Measurements from ENCODE around the gene LRFN3. TPM values are rescaled to one million over a fixed set of nuclear protein-coding genes. Genes with fewer than 3 reads are reported as not detected.

The LRFN3 gene
- total and polyA plus RNA-seq, 3 donors from 2014 or later: 12.7 to 31.7 (median 27.6) TPM

GRCh38 chr19:35901854-35902661, 34.1 kb upstream of the LRFN3 start, which contains the start of gene HCST:
Gene HCST, plus strand, starts transcription at chr19:35902529. Its CDS starts 65 bp downstream, at chr19:35902594.
- WGBS, 2 donors: 37 to 40% methylated on average over 6 of the region's 6 CpGs
- Histone ChIP-seq H3K36me3 (ENCODE audit: low read depth, missing control alignments) (no peaks in the 10 kb centered on the region), H3K27me3 (no peaks in the 10 kb centered on the region), H3K9me3 (no peaks in the 10 kb centered on the region), H3K4me1 (peaks cover 7% of the 10 kb centered on the region), H3K27ac (peak within 1 kb of the TSS in 1 of 2 donors; percentile 15), H3K4me3 (no peak within 1 kb of the TSS)
- intact Hi-C loops (cut with DNase I; ENCODE audit: low total_unique reads): no loop called here
- DNase-seq: no peak
- TF ChIP-seq POLR2A (IDR thresholded peaks at IDR 0.05) (no peak), CTCF (IDR thresholded peaks at IDR 0.05) (no peak)

GRCh38 chr19:35902870-35903475, 33.2 kb upstream of the LRFN3 start:
- intact Hi-C loops (cut with DNase I; ENCODE audit: low total_unique reads): no loop called here

DNA sequence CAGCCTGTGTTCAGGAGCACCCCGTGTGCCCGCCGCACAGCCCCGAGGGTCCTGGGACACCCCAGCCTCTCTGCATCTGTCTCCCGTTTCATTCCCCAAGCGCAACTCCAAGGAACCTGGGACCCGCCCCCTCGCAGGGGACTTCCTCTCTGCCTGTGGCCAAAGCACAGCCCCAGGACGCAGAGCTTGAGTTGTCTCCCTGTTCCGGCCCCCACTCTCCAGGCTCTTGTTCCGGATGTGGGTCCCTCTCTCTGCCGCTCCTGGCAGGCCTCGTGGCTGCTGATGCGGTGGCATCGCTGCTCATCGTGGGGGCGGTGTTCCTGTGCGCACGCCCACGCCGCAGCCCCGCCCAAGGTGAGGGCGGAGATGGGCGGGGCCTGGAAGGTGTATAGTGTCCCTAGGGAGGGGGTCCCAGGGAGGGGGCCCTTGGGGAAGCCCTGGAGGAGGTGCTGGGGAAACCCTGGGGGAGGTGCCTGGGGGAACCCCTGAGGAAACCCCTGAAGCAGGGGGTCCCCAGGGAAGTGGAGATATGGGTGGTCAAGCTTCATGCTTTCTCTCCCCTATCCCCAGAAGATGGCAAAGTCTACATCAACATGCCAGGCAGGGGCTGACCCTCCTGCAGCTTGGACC, 32.5 kb upstream of the LRFN3 start:
- intact Hi-C loops (cut with DNase I; ENCODE audit: low total_unique reads): no loop called here
- H3K36me3 ChIP-seq (ENCODE audit: low read depth, missing control alignments): no peaks in the 10 kb centered on the region
- peak overlapping the region in 1 of 2 donors; percentile 18 for H3K4me3 ChIP-seq
- WGBS, 2 donors: 0 to 3% methylated on average over 5 to 24 of the region's 24 CpGs
- peak overlapping the region in 1 of 2 donors; percentile 15 for H3K27ac ChIP-seq
- DNase-seq: peak; percentile 75
- H3K4me1 ChIP-seq: no peaks in the 10 kb centered on the region
- no peaks in the 10 kb centered on the region for H3K9me3 ChIP-seq
- no peak for TF ChIP-seq CTCF (IDR thresholded peaks at IDR 0.05)
- no peak for TF ChIP-seq POLR2A (IDR thresholded peaks at IDR 0.05)
- H3K27me3 ChIP-seq: no peaks in the 10 kb centered on the region

More at GRCh38 chr19:35902870-35903475, 33.2 kb upstream of the LRFN3 start:
- peaks cover 7% of the 10 kb centered on the region for H3K4me1 ChIP-seq
- TF ChIP-seq POLR2A (IDR thresholded peaks at IDR 0.05) (no peak), CTCF (IDR thresholded peaks at IDR 0.05) (no peak)
- H3K4me3 ChIP-seq: no peak overlapping the region
- peak overlapping the region in 1 of 2 donors; percentile 15 for H3K27ac ChIP-seq
- H3K27me3 ChIP-seq: no peaks in the 10 kb centered on the region
- H3K9me3 ChIP-seq: no peaks in the 10 kb centered on the region
- H3K36me3 ChIP-seq (ENCODE audit: low read depth, missing control alignments): no peaks in the 10 kb centered on the region
- no peak for DNase-seq
- 67 to 79% methylated on average over 10 of the region's 10 CpGs for WGBS, 2 donors

- Histone ChIP-seq H3K4me1 (no peaks in the 10 kb centered on the region), H3K27ac (no peak overlapping the region), H3K27me3 (no peaks in the 10 kb centered on the region), H3K9me3 (no peaks in the 10 kb centered on the region), H3K4me3 (no peak overlapping the region), H3K36me3 (ENCODE audit: low read depth, missing control alignments) (no peaks in the 10 kb centered on the region)
- intact Hi-C loops (cut with DNase I; ENCODE audit: low total_unique reads): no loop called here
- TF ChIP-seq POLR2A (IDR thresholded peaks at IDR 0.05) (no peak), CTCF (IDR thresholded peaks at IDR 0.05) (no peak)
- no peak for DNase-seq
- 80 to 87% methylated on average over 10 of the region's 10 CpGs for WGBS, 2 donors
Observed at GRCh38 chr19:35904311-35905068, 31.7 kb upstream of the LRFN3 start.

Measured in testis (tissue), 3 donors.